K562 (cell line): Measurements from ENCODE around the gene USP5. TPM values are rescaled to one million over a fixed set of nuclear protein-coding genes. Genes with fewer than 3 reads are reported as not detected.

Experiments used
- CTBP1 ChIP-seq: fragments of 450-650 bp; IDR thresholded peaks from 2 replicates; pipeline ENCODE4 v1.6.1; 2016; ENCODE audit warnings: borderline replicate concordance
- ESRRA ChIP-seq: fragments of 450-650 bp; IDR thresholded peaks from 2 replicates; pipeline ENCODE4 v1.6.1; 2014; ENCODE audit warnings: low read depth, mild to moderate bottlenecking, moderate library complexity, borderline replicate concordance
- JUND ChIP-seq, 2 experiments: IDR thresholded peaks; 2 replicates in 1 of 2; 3 replicates in 1 of 2; pipeline ENCODE4 v1.6.1; 2011; ENCODE audit warnings: borderline replicate concordance in 2 of 2, low read depth in 2 of 2, low read length in 2 of 2, improper control_type of control experiment in 1 of 2, missing biosample characterization in 1 of 2, missing genetic modification characterization in 1 of 2, missing genetic modification reagents in 1 of 2
- NCOR1 ChIP-seq: fragments of 450-650 bp; IDR thresholded peaks from 2 replicates; pipeline ENCODE4 v1.6.1; 2016; ENCODE audit warnings: mild to moderate bottlenecking, moderate library complexity
- NFE2 ChIP-seq: IDR thresholded peaks from 2 replicates; pipeline ENCODE4 v1.6.1; 2014; ENCODE audit warnings: antibody characterized with exemption, low read depth
- NR2C1 ChIP-seq, 2 experiments: fragments of 450-650 bp; IDR thresholded peaks; 2 replicates each; pipeline ENCODE4 v1.6.1; 2017; ENCODE audit warnings: mild to moderate bottlenecking in 2 of 2, antibody characterized with exemption in 1 of 2, inconsistent platforms in 1 of 2, missing compliant biosample characterization in 1 of 2, missing genetic modification characterization in 1 of 2
- POLR2AphosphoS5 ChIP-seq: IDR thresholded peaks from 2 replicates; pipeline ENCODE4 v1.6.1; 2011; ENCODE audit warnings: mild to moderate bottlenecking, low read depth, low read length, moderate library complexity; ENCODE audit not compliant: control insufficient read depth, insufficient read depth
- POLR3G ChIP-seq: IDR thresholded peaks from 2 replicates; pipeline ENCODE4 v1.6.1; 2011; ENCODE audit not compliant: insufficient read length, insufficient replicate concordance; ENCODE audit errors: extremely low read depth
- RAD21 ChIP-seq, 2 experiments: fragments of 250-450 bp in 1 of 2; fragments of 450-650 bp in 1 of 2; sonication (Bioruptor Pico) in 1 of 2; formaldehyde crosslinking in 1 of 2; IDR thresholded peaks in 1 of 2; conservative IDR thresholded peaks in 1 of 2; 2 replicates each; pipeline versions ENCODE4 v1.4.0 to v1.8.0; 2020 to 2022; ENCODE audit warnings: mild to moderate bottlenecking in 2 of 2, moderate library complexity in 1 of 2
- RCOR1 ChIP-seq, 2 experiments: IDR thresholded peaks; 2 replicates each; pipeline ENCODE4 v1.6.1; 2012; ENCODE audit warnings: low read depth in 2 of 2, low read length in 2 of 2, borderline replicate concordance in 1 of 2, improper control_type of control experiment in 1 of 2
- RFX5 ChIP-seq: IDR thresholded peaks from 2 replicates; pipeline ENCODE4 v1.6.1; 2011; ENCODE audit warnings: low read depth, mild to moderate bottlenecking, improper control_type of control experiment, low read length
- polyA plus RNA-seq, 8 experiments: library from polyadenylated mRNA; depleted of rRNA in 4 of 8; stranded (reverse) in 5 of 8; unstranded in 3 of 8; fragments of >200 nt; fragmentation: Nextera tagmentation in 2 of 8; fragmentation: Illumina TruSeq in 1 of 8; extraction: Ambion mirVana in 2 of 8; extraction: Trizol in 1 of 8; gene quantifications; 2 replicates each; pipeline versions ENCODE4 v1.2.1 to v1.2.3, GENCODE V29; 2011 to 2014; ENCODE audit warnings: inconsistent platforms in 1 of 8, missing spikeins in 1 of 8
- total RNA-seq, 7 experiments: library from RNA; depleted of rRNA in 6 of 7; stranded (reverse); fragments of >200 nt in 6 of 7; fragmentation: Illumina TruSeq in 2 of 7; extraction: Trizol in 2 of 7; gene quantifications; 2 replicates each; pipeline versions ENCODE4 v1.2.1 to v1.2.3, GENCODE V29; 2011 to 2021; ENCODE audit warnings: low replicate concordance in 1 of 7
- TF ChIP-seq, protein P1 (sequence below): fragments of 450-650 bp; IDR thresholded peaks from 2 replicates; pipeline ENCODE4 v1.6.1; 2017; ENCODE audit warnings: antibody characterized with exemption, mild to moderate bottlenecking
- TF ChIP-seq, protein P2 (sequence below): fragments of 250-450 bp; sonication (Bioruptor Pico); IDR thresholded peaks from 2 replicates; pipeline ENCODE4 v1.4.0; 2020; ENCODE audit warnings: mild to moderate bottlenecking, moderate library complexity

The USP5 gene
- total and polyA plus RNA-seq, 9 of the 15 experiments (the other 6 are each of a cell fraction or from before 2014, with no cell fraction given): 1.4 to 107 (median 48.6) TPM

DNA sequence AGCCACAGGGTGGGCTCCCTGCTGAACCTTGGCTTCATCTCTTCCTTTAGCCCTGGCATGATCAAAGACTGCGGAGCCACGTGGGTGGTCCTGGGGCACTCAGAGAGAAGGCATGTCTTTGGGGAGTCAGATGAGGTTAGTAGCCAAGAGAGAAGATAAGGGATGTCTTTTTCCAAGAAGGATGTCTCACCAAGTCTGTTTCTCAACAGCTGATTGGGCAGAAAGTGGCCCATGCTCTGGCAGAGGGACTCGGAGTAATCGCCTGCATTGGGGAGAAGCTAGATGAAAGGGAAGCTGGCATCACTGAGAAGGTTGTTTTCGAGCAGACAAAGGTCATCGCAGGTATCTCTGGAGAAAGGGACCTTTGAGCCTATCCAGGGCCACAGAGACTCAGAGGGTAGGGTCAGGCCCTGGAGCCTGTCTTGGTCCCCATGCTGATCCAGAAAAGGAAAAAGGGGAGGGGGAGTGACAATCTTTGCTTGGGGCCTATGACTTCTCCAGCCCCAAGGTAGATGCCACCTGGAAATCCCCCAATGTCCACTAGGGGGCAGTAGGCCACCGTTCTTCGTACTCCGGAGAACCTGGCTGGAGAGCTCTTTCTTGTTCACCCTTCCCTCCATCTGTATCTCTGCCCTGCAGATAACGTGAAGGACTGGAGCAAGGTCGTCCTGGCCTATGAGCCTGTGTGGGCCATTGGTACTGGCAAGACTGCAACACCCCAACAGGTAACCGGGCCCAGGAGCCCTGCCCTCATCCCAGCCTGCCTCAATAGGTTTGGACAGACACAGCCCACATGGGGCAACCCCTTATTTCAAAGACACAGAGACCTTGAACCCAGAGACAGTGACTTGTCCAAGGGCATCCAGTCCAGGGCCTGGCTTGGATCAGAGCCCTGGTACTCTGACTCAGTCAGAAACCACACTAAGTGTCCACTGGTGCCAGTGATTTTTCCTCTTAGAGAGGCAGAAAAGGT, 17.4 kb downstream of the USP5 start (continued):
- TF ChIP-seq NFE2 (no peak), ESRRA (peak; percentile 88), NR2C1 (IDR thresholded peaks at IDR 0.05) (no peak), NR2C1 (tag; IDR thresholded peaks at IDR 0.05) (no peak), POLR3G (no peak), RAD21 (CRISPR knock-in tag; conservative IDR thresholded peaks at IDR 0.05 in 1 of 2, IDR thresholded peaks at IDR 0.05 in 1 of 2) (peak; percentile 54 to 65), POLR2AphosphoS5 (0 out of 2 replicates have a peak, but pooled peaks have one; percentile 31), JUND (IDR thresholded peaks at IDR 0.05; ENCODE audit: borderline replicate concordance, low read depth, low read length) (0 out of 2 replicates have a peak, but pooled peaks have one; percentile 12), JUND (tag; IDR thresholded peaks at IDR 0.05; ENCODE audit: borderline replicate concordance, low read depth, low read length) (no peak), NCOR1 (0 out of 2 replicates have a peak, but pooled peaks have one; percentile 8), RFX5 (no peak), RCOR1 (IDR thresholded peaks at IDR 0.05; ENCODE audit: borderline replicate concordance in 1 of 2, low read depth in 2 of 2, low read length in 2 of 2) (peak in 1 of 2 experiments; percentile 55; a peak in 1 of 4 replicates), CTBP1 (peak; percentile 80)
- TF ChIP-seq, protein P1, sequence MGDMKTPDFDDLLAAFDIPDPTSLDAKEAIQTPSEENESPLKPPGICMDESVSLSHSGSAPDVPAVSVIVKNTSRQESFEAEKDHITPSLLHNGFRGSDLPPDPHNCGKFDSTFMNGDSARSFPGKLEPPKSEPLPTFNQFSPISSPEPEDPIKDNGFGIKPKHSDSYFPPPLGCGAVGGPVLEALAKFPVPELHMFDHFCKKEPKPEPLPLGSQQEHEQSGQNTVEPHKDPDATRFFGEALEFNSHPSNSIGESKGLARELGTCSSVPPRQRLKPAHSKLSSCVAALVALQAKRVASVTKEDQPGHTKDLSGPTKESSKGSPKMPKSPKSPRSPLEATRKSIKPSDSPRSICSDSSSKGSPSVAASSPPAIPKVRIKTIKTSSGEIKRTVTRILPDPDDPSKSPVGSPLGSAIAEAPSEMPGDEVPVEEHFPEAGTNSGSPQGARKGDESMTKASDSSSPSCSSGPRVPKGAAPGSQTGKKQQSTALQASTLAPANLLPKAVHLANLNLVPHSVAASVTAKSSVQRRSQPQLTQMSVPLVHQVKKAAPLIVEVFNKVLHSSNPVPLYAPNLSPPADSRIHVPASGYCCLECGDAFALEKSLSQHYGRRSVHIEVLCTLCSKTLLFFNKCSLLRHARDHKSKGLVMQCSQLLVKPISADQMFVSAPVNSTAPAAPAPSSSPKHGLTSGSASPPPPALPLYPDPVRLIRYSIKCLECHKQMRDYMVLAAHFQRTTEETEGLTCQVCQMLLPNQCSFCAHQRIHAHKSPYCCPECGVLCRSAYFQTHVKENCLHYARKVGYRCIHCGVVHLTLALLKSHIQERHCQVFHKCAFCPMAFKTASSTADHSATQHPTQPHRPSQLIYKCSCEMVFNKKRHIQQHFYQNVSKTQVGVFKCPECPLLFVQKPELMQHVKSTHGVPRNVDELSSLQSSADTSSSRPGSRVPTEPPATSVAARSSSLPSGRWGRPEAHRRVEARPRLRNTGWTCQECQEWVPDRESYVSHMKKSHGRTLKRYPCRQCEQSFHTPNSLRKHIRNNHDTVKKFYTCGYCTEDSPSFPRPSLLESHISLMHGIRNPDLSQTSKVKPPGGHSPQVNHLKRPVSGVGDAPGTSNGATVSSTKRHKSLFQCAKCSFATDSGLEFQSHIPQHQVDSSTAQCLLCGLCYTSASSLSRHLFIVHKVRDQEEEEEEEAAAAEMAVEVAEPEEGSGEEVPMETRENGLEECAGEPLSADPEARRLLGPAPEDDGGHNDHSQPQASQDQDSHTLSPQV: 0 out of 2 replicates have a peak, but pooled peaks have one; percentile 6
- TF ChIP-seq, protein P2, sequence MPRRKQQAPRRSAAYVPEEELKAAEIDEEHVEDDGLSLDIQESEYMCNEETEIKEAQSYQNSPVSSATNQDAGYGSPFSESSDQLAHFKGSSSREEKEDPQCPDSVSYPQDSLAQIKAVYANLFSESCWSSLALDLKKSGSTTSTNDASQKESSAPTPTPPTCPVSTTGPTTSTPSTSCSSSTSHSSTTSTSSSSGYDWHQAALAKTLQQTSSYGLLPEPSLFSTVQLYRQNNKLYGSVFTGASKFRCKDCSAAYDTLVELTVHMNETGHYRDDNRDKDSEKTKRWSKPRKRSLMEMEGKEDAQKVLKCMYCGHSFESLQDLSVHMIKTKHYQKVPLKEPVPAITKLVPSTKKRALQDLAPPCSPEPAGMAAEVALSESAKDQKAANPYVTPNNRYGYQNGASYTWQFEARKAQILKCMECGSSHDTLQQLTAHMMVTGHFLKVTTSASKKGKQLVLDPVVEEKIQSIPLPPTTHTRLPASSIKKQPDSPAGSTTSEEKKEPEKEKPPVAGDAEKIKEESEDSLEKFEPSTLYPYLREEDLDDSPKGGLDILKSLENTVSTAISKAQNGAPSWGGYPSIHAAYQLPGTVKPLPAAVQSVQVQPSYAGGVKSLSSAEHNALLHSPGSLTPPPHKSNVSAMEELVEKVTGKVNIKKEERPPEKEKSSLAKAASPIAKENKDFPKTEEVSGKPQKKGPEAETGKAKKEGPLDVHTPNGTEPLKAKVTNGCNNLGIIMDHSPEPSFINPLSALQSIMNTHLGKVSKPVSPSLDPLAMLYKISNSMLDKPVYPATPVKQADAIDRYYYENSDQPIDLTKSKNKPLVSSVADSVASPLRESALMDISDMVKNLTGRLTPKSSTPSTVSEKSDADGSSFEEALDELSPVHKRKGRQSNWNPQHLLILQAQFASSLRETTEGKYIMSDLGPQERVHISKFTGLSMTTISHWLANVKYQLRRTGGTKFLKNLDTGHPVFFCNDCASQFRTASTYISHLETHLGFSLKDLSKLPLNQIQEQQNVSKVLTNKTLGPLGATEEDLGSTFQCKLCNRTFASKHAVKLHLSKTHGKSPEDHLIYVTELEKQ (CRISPR knock-in tag): no peak
